ENCODE data around the gene PADI6. TPM values are rescaled to one million over a fixed set of nuclear protein-coding genes. Genes with fewer than 3 reads are reported as not detected.

PADI6 gene
- total RNA-seq, 2 donors from 2014 or later = not detected

DNA sequence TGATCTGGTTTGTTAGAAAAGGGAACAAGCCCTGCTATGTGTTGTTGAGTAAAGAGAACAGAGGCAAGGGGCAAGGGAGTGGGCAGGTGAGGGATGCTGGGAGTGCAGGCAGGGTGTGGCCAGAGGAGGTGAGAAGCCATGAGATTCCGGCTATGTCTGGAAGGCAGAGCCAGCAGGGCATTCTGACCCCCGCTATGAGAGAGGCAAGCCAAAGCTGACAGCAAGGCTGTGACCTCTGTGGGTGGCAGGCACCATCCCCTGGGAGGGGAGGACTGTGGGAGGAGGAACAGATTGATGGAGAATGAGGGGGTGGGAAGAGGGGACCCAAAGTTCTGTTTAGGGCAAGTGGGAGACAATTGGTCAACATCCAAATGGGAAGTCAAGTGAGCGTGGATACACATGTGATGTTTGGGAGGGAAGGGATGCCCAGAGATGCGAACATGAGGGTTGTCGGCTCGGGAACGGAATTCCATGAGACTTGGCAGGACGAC lies 19.5 kb upstream of the PADI6 start:
- DNase-seq (no peak), ATAC-seq (no peak)
- intact Hi-C loops (cut with DNase I) = no loop called here

DNA sequence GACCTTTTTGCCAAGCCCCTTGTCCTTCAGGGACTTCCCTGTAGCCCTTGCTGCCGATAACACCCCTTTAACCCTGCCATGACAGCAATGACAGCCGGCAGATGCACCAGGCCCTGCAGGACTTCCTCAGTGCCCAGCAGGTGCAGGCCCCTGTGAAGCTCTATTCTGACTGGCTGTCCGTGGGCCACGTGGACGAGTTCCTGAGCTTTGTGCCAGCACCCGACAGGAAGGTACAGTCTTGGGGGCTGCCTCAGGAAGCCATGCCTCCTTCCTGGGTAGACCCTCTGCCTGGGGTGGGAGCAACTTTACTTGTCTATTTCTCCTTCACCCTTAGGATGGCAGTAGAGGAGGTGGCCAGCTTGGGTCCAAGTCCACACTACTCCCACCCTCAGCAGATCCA lies 16.1 kb upstream of the PADI6 start:
- ATAC-seq = no peak

DNA sequence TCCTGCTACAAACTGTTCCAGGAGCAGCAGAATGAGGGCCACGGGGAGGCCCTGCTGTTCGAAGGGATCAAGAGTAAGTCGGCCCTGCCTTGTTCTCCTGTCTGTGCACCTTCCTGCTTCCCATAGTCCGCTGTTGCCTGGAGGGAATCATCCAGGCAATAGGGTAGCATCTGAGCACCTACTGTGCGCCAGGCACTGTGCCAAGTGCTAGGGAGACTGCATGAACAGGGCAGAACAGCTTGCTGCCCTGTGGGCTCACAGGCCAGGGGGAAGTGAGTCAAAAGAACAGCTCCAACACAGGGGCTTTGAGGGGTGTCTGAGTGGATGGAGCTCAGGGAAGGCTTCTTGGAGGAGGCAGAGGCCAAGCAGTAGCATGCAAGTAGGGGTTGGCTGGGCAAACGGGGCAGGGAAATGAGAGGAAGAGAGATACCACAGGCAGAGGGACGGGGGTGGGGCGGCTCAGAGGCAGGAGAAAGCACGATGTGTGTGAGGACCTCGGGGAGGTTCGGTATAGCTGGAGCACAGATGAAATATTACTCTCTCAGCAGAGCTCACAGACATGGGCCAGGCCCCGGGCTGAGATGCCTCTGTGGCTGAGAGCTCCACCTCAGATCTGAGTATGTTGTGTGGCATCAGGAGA lies 15.5 kb upstream of the PADI6 start:
- intact Hi-C loops (cut with DNase I) = no loop called here
- DNase-seq (no peak), ATAC-seq (no peak)

More for the DNA sequence above, 16.1 kb upstream of the PADI6 start:
- DNase-seq = no peak
- intact Hi-C loops (cut with DNase I) = no loop called here

DNA sequence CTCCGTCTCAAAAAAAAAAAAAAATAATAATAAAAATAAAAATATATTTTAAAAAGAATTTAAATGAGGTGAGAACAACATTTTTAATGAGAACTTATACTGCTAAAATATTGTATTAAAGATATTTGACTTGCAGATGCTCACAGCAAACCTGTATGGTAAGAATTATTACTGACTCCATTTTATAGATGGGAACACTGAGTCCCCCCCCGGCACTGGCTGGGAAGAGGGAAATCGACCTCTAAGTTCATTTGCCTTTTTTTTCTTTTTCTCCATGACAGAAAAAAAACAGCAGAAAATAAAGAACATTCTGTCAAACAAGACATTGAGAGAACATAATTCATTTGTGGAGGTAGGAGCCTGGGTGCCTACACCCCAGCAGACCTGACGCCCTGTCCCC lies 13.4 kb upstream of the PADI6 start:
- ATAC-seq (no peak), DNase-seq (no peak)
- intact Hi-C loops (cut with DNase I) = no loop called here

DNA sequence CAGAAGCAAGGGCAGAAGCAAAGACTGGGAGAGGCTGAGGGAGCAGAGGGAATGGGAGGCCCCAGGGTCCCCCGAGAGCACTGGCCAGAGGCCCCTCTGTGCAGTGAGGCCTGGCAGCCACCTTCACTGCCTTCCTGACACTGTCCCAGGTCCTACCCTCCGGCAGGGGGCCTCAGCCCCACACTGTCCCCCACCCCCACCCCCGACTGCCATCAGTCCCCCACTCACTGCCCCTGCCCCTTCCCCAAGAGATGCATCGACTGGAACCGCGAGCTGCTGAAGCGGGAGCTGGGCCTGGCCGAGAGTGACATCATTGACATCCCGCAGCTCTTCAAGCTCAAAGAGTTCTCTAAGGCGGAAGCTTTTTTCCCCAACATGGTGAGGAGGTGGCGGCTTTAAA lies 13.0 kb upstream of the PADI6 start:
- no peak for DNase-seq
- ATAC-seq = no peak
- intact Hi-C loops (cut with DNase I) = no loop called here

DNA sequence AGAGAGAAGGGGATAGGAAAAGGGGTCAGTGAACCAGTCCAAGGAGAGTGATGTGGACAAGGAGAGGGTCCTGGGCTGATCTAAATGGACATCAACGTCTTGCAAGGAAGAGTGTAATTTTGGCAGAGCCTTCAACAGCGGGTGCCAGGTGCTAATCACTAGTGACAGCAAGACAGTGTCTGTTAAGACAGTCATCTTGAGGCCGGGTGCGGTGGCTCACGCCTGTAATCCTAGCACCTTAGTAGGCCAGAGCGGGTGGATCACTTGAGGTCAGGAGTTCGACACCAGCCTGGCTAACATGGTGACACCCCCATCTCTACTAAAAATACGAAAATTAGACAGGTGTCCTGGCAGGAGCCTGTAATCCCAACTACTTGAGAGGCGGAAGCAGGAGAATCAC lies 12.2 kb upstream of the PADI6 start:
- DNase-seq = no peak
- intact Hi-C loops (cut with DNase I) = no loop called here

DNA sequence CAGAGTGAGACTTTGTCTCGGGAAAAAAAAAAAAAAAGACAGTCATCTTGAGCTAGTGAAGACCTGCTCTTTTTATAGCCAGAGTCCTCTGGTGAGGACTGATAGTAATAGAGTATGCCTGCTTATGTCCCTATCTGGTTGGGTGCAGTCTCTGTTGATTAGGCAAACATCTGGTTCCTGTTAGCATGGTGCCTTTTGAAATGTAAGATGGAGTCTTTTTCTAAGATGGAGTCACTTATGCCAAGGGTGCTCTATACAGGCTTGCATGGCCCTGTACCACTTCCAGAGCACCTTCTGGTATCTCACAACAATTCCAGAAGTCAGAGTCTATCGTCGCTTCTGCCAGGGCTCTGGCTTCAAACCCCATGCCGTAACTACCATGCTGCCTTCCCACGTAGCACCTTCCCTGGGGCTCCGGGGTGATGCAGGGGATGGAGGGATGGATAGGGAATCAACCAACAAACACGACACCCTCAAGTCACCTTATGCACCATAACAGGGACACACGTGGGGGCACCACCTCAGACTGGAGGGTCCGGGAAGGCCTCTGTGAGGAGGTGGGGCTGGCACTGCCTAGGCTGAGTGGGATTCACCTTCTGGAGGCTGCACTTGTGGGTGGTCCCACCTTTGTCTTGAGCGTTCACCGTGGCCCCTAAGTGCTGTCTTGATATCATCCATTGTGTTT lies 11.6 kb upstream of the PADI6 start:
- intact Hi-C loops (cut with DNase I) = no loop called here
- ATAC-seq = no peak

More for the DNA sequence above, 12.2 kb upstream of the PADI6 start:
- ATAC-seq = no peak

DNA sequence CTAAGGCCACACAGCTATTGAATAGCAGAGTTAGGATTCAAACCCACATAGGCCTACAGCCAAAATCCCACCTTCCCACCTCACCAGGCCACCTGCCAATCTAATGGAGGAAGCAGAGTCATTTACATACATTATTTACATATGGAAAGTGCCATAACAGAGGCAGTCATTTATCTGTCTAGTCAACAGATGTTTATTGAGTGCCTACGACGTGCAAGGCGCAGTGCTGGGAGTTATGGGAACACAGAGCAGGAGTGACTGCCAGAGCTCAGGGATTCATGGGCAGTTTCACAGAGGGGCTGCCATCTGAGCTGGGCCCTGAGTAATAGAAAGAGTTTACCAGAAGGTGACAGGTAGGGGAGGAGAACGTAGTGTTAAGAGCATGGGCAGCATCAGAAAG lies 10.3 kb upstream of the PADI6 start:
- intact Hi-C loops (cut with DNase I) = no loop called here
- ATAC-seq (no peak), DNase-seq (no peak)

More for the DNA sequence above, 11.6 kb upstream of the PADI6 start:
- no peak for DNase-seq

DNA sequence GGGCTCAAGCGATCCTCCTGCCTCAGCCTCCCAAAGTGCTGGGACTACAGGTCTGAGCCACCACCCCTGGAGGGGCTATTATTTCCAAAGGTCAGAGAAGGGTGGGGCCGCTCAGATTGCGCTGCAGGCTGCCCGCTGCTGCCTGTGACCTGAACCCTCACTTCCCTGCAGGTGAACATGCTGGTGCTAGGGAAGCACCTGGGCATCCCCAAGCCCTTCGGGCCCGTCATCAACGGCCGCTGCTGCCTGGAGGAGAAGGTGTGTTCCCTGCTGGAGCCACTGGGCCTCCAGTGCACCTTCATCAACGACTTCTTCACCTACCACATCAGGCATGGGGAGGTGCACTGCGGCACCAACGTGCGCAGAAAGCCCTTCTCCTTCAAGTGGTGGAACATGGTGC lies 8.6 kb upstream of the PADI6 start:
- intact Hi-C loops (cut with DNase I) = no loop called here
- DNase-seq (no peak), ATAC-seq (no peak)

DNA sequence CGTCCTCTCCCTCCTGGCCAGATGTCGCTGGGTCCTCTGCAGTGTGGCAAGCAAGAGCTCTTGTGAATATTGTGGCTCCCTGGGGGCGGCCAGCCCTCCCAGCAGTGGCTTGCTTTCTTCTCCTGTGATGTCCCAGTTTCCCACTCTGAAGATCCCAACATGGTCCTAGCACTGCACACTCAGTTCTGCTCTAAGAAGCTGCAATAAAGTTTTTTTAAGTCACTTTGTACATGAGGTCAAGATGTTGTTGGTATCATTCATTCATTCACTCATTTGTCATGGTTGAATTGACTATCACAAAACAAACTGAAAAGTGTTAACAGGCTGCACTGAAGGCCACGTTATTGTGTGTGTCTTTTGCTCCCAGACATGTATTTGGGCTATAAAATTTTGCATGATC lies 8.2 kb upstream of the PADI6 start:
- DNase-seq = no peak
- ATAC-seq = no peak
- intact Hi-C loops (cut with DNase I) = no loop called here

DNA sequence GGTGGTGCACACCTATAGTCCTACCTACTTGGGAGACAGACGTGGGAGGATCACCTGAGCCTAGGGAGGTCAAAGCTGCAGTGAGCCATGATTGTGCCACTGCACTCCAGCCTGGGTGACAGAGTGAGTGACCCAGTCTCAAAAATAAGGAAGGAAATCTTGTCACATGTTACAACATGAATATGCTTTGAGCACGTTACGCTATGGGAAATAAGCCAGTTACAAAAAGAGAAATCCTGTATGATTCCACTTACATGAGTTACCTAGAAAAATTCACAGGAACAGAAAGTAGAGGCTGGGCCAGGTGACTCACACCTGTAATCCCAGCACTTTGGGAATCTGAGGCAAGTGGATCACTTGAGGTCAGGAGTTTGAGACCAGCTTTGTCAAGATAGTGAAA lies 6.7 kb upstream of the PADI6 start:
- DNase-seq (no peak), ATAC-seq (no peak)
- intact Hi-C loops (cut with DNase I) = no loop called here

DNA sequence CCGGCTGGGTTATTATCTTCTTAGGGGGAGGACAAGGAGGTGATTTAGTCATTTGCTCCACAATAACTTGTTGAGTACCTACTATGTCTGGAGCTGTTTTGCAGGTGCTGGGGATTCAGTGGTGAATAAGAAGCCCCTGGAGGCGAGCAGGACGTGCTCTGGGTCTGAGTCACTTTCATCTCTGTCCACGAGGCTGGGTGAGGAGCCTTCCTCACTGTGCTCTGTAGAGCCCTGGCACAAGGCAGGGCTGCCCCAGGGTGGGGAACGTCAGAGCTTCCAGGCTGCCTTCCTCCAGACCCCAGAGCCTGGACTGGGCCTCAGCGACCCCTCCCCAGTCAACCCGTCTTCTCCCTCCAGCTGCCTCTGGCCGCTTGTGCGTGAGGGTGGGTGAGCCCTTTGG lies 2.5 kb upstream of the PADI6 start:
- ATAC-seq (no peak), DNase-seq (no peak)
- intact Hi-C loops (cut with DNase I) = no loop called here

DNA sequence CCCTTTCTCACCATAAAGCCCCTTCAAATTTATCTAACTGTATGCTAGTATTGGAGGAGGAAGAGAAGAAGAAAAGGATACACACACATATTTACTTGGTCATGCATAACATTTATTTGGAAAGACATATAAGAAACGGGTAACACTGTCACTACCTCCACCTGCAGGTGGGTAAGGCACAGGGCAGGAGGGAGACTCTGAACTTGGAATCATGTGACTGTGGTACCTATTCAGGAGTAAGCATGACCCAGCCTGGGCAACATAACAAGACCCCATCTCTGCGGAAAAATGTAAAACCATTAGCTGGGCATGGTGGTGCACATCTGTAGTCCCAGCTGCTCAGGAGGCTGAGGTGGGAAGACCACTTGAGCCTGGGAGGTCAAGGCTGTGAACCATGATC lies 1.4 kb upstream of the PADI6 start:
- DNase-seq (no peak), ATAC-seq (no peak)
- intact Hi-C loops (cut with DNase I) = no loop called here

DNA sequence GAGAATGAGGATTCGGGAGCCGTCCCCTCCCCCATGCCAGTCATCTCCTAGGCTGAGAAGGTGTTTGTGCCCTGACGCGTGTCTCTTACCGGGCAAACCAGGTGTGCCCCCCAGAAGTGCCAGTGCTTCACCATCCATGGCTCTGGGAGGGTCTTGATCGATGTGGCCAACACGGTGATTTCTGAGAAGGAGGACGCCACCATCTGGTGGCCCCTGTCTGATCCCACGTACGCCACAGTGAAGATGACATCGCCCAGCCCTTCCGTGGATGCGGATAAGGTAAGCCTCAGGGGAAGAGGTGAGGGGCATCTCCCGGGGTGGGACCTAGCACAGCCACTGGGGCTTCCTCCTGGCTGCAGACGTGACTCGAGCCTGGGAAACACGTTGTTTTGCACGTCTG lies 959 bp downstream of the PADI6 start:
- ATAC-seq = no peak
- intact Hi-C loops (cut with DNase I) = no loop called here
- DNase-seq = no peak

DNA sequence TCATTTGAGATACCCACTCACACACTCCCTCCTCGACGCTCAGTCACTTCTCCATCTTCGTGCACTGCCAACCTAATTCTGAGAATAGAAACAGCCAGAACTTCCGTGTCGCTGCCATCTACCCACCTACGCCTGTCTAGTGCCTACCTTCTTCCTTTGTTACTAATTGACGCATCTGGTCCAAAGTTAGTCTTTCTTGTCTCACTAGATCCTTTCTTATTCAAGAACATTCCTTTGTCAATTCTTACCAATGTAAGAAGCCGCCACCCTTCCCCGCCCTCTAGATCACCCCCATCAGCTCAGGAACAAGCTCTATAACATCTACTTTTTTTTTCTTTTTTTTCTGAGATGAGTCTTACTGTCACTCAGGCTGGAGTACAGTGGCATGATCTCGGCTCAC lies 3.7 kb downstream of the PADI6 start:
- ATAC-seq (no peak), DNase-seq (no peak)
- intact Hi-C loops (cut with DNase I) = no loop called here

DNA sequence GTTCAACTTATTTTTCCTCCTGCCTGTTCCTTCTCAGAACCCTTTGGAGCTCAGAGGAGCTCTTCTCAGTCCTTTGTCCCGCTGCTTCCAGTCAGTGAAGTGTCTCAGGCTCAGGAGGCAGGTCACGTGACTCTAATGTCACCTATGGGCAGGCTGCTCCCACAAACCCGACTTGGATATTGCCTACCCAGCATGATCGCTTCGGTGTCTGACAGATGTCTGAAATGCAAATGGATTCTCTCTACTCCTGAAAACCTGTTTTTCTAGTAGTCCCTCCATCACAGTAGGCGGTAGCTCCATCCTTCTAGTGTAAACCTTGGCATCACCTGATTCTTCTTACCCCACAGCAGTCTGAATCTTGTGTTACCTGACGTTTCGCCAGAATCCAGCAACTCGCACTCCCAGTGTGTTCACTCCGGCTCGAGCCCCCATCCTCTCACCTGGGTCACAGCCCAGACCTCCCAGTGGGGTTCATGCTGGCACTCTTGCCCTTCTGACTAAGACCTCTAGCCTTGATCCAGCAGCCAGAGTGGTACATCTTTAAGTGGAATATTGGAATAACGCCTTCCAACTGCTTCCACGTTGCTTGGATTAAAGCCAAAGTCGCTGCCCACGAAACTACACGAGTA lies 5.4 kb downstream of the PADI6 start:
- no peak for ATAC-seq
- DNase-seq = no peak
- intact Hi-C loops (cut with DNase I) = no loop called here

DNA sequence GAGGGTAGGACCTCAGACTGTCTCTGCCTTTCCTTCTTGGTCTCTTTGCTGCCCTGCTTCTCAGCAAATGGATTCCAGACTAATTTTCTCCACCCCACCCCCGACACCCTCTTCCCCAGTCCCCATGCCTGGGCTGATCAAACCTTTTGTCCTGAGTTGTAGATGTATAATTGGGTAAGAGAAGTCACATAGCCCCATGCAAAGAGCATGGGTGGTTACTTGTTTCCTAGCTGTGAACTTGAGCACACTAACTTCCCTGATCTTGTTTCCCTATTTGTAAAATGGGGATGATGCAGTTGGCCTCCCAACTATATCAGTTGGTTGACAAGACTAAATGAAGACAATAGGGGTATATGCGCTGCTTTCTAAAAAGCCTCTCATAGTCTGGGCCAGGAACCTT lies 9.2 kb downstream of the PADI6 start:
- intact Hi-C loops (cut with DNase I) = no loop called here
- DNase-seq = no peak
- ATAC-seq = no peak

DNA sequence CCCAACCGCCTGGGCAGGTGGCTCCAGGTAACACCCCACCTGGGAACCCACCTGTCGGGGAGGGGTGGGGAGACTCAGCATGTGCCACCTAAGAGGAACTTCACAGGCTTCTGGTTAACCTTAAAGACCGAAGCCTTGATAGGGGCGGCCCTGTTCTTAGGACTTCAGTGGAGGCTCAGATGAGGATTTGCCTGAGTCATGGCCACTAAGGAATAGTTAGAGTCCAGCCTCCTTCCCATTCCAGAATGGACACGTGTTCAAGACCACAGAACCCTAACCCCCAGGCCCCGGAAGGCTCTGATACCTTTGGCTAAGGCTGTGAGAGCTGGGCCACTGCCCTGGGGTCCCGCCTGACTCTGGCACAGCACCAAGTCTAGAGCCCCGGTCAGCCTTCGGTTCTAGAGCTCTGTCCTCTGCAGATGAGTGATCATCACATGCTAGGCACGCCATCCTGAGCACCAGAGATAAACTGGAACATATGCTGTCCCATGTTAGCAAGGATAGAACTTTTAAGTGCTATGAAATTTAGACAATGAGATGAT lies 20.3 kb downstream of the PADI6 start:
- no peak for ATAC-seq
- intact Hi-C loops (cut with DNase I) = no loop called here
- DNase-seq = no peak

DNA sequence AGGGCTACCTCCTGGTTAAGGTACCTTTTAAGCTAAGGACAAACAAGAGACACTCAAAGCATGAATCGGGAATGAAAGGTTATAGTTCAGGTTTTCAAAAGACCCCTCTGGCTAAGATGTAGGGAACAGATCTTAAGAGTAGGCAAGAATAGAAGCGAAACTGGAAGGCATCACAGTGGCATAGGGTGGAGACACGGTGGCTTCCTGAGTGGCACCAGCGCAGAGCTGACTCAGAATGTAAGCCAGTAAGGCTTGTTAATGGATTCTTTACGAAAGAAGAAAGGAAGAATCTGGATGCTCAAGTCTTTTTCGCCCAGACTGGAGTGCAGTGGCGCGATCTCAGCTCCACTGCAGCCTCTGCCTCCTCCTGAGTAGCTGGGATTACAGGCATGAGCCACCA lies 21.2 kb downstream of the PADI6 start:
- intact Hi-C loops (cut with DNase I) = no loop called here
- ATAC-seq (no peak), DNase-seq (no peak)

DNA sequence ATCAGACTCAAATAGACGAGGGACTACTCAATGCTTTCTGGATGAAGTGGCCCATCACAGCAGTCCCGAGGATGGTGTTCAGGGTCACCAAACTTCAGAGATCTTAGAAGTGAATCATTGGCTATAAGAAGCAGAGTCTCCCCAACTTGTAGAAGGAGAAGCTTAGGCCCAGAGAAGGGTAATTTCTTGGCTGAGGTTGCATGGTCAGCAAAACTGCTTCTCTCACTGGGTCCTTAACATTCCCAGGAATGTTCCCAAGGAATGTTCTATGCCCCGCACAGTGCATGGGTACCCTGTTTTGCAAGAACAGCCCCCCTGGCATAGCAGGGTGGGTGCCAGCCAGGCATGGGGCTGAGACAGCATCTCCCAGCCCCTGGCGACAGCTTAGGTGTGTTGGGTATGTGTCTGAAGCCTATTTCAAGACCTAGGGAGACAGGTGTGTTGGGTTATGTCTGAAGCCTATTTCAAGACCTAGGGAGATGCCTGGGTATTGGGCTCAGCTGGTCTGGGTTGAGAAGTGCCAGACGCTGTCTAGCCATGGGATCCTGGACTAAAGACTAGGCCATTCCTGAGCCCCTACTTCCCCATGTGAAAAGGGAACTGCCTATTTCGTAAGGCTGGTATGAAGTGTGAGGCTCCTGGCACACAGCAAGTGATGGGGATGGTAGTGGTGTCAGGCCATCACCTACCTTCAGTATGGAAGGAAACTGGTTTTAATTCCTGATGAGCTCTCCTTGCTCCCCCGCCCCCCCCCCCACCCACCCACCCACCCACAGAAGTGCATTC lies 26.1 kb downstream of the PADI6 start:
- ATAC-seq (no peak), DNase-seq (no peak)
- intact Hi-C loops (cut with DNase I) = no loop called here

Measured in left cardiac atrium (tissue), 4 donors.